ENCODE results near the gene CHIA. TPM values are rescaled to one million over a fixed set of nuclear protein-coding genes. Genes with fewer than 3 reads are reported as not detected.

CHIA gene
- total RNA-seq, 6 donors from 2014 or later, result 1.1 to 207 (median 18.9) TPM; not detected in 1

GRCh38 chr1:111267801-111268508 is 22.7 kb upstream of the CHIA start:
- Histone ChIP-seq H3K27me3 (peaks cover 0 to 16% (median 4%) of the 10 kb centered on the region in 4 donors), H3K9me3 (no peaks in the 10 kb centered on the region), H3K27ac (no peak overlapping the region), H3K4me1 (no peaks in the 10 kb centered on the region), H3K36me3 (no peaks in the 10 kb centered on the region), H3K4me3 (no peak overlapping the region)
- DNase-seq (no peak), ATAC-seq (ENCODE audit: low FRiP score in 2 of 2) (no peak)
- no peak for TF ChIP-seq CTCF (IDR thresholded peaks at IDR 0.05)
- TF ChIP-seq EP300 (IDR thresholded peaks at IDR 0.05), result no peak
- no peak for TF ChIP-seq POLR2A (IDR thresholded peaks at IDR 0.05)
- TF ChIP-seq POLR2AphosphoS5 (IDR thresholded peaks at IDR 0.05), result no peak
- WGBS, 2 donors, result 66 to 81% methylated on average over 3 to 4 of the region's 4 CpGs

- H3K9me3 ChIP-seq, result no peaks in the 10 kb centered on the region
- no peak overlapping the region for H3K27ac ChIP-seq
- no peaks in the 10 kb centered on the region for H3K4me1 ChIP-seq
- WGBS, 2 donors, result 83 to 88% methylated on average over 4 of the region's 4 CpGs
- TF ChIP-seq POLR2A (IDR thresholded peaks at IDR 0.05) (no peak), POLR2AphosphoS5 (IDR thresholded peaks at IDR 0.05) (no peak), EP300 (IDR thresholded peaks at IDR 0.05) (no peak), CTCF (IDR thresholded peaks at IDR 0.05) (no peak)
- H3K36me3 ChIP-seq, result no peaks in the 10 kb centered on the region
- H3K27me3 ChIP-seq, result peaks cover 0 to 16% (median 4%) of the 10 kb centered on the region in 4 donors
- DNase-seq (no peak), ATAC-seq (ENCODE audit: low FRiP score in 2 of 2) (no peak)
- H3K4me3 ChIP-seq, result no peak overlapping the region
These were observed 20.7 kb upstream of the CHIA start for GRCh38 chr1:111269825-111270406.

GRCh38 chr1:111270771-111271463 is 19.7 kb upstream of the CHIA start:
- DNase-seq (peak in 1 of 2 donors; percentile 79), ATAC-seq (ENCODE audit: low FRiP score in 2 of 2) (peak in 1 of 2 donors; percentile 16)
- TF ChIP-seq POLR2A (IDR thresholded peaks at IDR 0.05) (no peak), POLR2AphosphoS5 (IDR thresholded peaks at IDR 0.05) (no peak), EP300 (IDR thresholded peaks at IDR 0.05) (no peak), CTCF (IDR thresholded peaks at IDR 0.05) (no peak)
- 25 to 29% methylated on average over 12 to 27 of the region's 40 CpGs for WGBS, 2 donors
- H3K36me3 ChIP-seq, result no peaks in the 10 kb centered on the region
- H3K27ac ChIP-seq, result no peak overlapping the region
- no peaks in the 10 kb centered on the region for H3K4me1 ChIP-seq
- H3K4me3 ChIP-seq, result no peak overlapping the region
- H3K9me3 ChIP-seq, result no peaks in the 10 kb centered on the region
- H3K27me3 ChIP-seq, result peaks cover 0 to 16% (median 4%) of the 10 kb centered on the region in 4 donors

- DNase-seq, result peak in 1 of 2 donors; percentile 44
These were observed 19.2 kb upstream of the CHIA start for GRCh38 chr1:111271464-111271801.

More at GRCh38 chr1:111271464-111271801, 19.2 kb upstream of the CHIA start:
- TF ChIP-seq POLR2AphosphoS5 (IDR thresholded peaks at IDR 0.05) (no peak), EP300 (IDR thresholded peaks at IDR 0.05) (no peak), POLR2A (IDR thresholded peaks at IDR 0.05) (no peak), CTCF (IDR thresholded peaks at IDR 0.05) (no peak)
- Histone ChIP-seq H3K27ac (no peak overlapping the region), H3K4me1 (no peaks in the 10 kb centered on the region), H3K9me3 (no peaks in the 10 kb centered on the region), H3K4me3 (no peak overlapping the region), H3K36me3 (no peaks in the 10 kb centered on the region), H3K27me3 (peaks cover 0 to 16% (median 4%) of the 10 kb centered on the region in 4 donors)
- peak in 1 of 2 donors; percentile 9 for ATAC-seq (ENCODE audit: low FRiP score in 2 of 2)
- WGBS, 2 donors, result 23 to 26% methylated on average over 16 of the region's 16 CpGs
